Neural cell (in vitro differentiated cells): ENCODE measurements around the gene SRC.

Source experiments
- POLR2AphosphoS5 ChIP-seq: IDR thresholded peaks from 2 replicates; pipeline ENCODE4 v1.6.1; 2012
- TF ChIP-seq, protein P1 (sequence below): fragments of 450-650 bp; IDR thresholded peaks from 2 replicates; pipeline ENCODE4 v1.5.1; 2014; ENCODE audit warnings: antibody characterized with exemption, mild to moderate bottlenecking, moderate library complexity; ENCODE audit not compliant: poor library complexity, severe bottlenecking

GRCh38 chr20:37438464-37439222 lies 92.7 kb downstream of the SRC start:
- TF ChIP-seq, protein P1, sequence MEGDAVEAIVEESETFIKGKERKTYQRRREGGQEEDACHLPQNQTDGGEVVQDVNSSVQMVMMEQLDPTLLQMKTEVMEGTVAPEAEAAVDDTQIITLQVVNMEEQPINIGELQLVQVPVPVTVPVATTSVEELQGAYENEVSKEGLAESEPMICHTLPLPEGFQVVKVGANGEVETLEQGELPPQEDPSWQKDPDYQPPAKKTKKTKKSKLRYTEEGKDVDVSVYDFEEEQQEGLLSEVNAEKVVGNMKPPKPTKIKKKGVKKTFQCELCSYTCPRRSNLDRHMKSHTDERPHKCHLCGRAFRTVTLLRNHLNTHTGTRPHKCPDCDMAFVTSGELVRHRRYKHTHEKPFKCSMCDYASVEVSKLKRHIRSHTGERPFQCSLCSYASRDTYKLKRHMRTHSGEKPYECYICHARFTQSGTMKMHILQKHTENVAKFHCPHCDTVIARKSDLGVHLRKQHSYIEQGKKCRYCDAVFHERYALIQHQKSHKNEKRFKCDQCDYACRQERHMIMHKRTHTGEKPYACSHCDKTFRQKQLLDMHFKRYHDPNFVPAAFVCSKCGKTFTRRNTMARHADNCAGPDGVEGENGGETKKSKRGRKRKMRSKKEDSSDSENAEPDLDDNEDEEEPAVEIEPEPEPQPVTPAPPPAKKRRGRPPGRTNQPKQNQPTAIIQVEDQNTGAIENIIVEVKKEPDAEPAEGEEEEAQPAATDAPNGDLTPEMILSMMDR = no peak
- no peak for TF ChIP-seq POLR2AphosphoS5
